Activated CD4-positive, alpha-beta memory T cell treated with anti-CD3 and anti-CD28 coated beads for 36 hours (primary cell): ENCODE results near the gene RASA3. TPM values are rescaled to one million over a fixed set of nuclear protein-coding genes. Genes with fewer than 3 reads are reported as not detected.
"Not testable (repeated sequence)": the region's sequence is repeated elsewhere in the genome, so short reads cannot be mapped to it uniquely, and the experiment has no call there.

Experiments
- CTCF ChIA-PET: fragments of 350-600 bp; sonication (Branson Sonifier 250); formaldehyde crosslinking; loops from one replicate; lab custom pipeline; 2021; ENCODE audit warnings: antibody characterized with exemption, inconsistent platforms; lab: Charles Lee
- POLR2A ChIA-PET: fragments of 350-600 bp; sonication (Branson Sonifier 250); formaldehyde crosslinking; loops from one replicate; lab custom pipeline; 2021; ENCODE audit warnings: antibody characterized with exemption; lab: Charles Lee
- DNase-seq: peaks from one replicate; pipeline ENCODE4 v3.0.0-alpha.2; 2020
- H3K27ac Mint-ChIP-seq: one replicate; pipeline ENCODE4 v1.8.0; 2021; ENCODE audit warnings: mixed read lengths
- H3K27me3 Mint-ChIP-seq: one replicate; pipeline ENCODE4 v1.8.0; 2021; ENCODE audit warnings: mixed read lengths
- H3K36me3 Mint-ChIP-seq: one replicate; pipeline ENCODE4 v1.8.0; 2021; ENCODE audit warnings: mixed read lengths
- H3K4me1 Mint-ChIP-seq: one replicate; pipeline ENCODE4 v1.8.0; 2021; ENCODE audit warnings: low read depth, mixed read lengths
- H3K4me3 Mint-ChIP-seq: one replicate; pipeline ENCODE4 v1.8.0; 2021; ENCODE audit warnings: mild to moderate bottlenecking, mixed read lengths
- H3K9me3 Mint-ChIP-seq: one replicate; pipeline ENCODE4 v1.8.0; 2021; ENCODE audit warnings: mixed read lengths
- intact Hi-C: fragments of 100-400 bp; cut with micrococcal nuclease; formaldehyde crosslinking; loops from one replicate; pipeline ENCODE4 v1.15.1; 2023
- total RNA-seq, 2 experiments: library from RNA; stranded (reverse); gene quantifications; one replicate each; pipeline ENCODE4 v1.2.3, GENCODE V29; 2021

The RASA3 gene
- total RNA-seq, 2 experiments from 2014 or later: 45.9 to 49.3 TPM

- POLR2A ChIA-PET: interaction anchor here (0.6 to 1.2 kb wide), 2 partner anchors 9 to 226 kb away, joined by 5 to 6 read pairs; no protein-coding TSS in a partner anchor
- H3K36me3 Mint-ChIP-seq: no peaks in the 10 kb centered on the region
- CTCF ChIA-PET: interaction anchor here (0.8 to 1.4 kb wide), 2 partner anchors 11 to 33 kb away, joined by 3 read pairs; no protein-coding TSS in a partner anchor
- H3K4me1 Mint-ChIP-seq: peaks cover 2% of the 10 kb centered on the region
- peaks cover 4% of the 10 kb centered on the region for H3K9me3 Mint-ChIP-seq
- peak; percentile 60 for DNase-seq
- no peak overlapping the region for H3K4me3 Mint-ChIP-seq
- no peak overlapping the region for H3K27ac Mint-ChIP-seq
- H3K27me3 Mint-ChIP-seq: no peaks in the 10 kb centered on the region
- intact Hi-C loops: loop anchor here (1.0 to 5.0 kb wide), 2 partner anchors 8 to 87 kb away; no protein-coding TSS in a partner anchor
These were observed 7.9 kb upstream of the RASA3 start for GRCh38 chr13:114140131-114140905.

GRCh38 chr13:114136576-114136975, 4.2 kb upstream of the RASA3 start:
- Mint-ChIP-seq H3K4me1 (peaks cover 13% of the 10 kb centered on the region), H3K4me3 (no peak overlapping the region), H3K9me3 (peaks cover 4% of the 10 kb centered on the region), H3K27ac (peak overlapping the region; percentile 31), H3K36me3 (peaks cover 2% of the 10 kb centered on the region), H3K27me3 (no peaks in the 10 kb centered on the region)
- DNase-seq: no peak
- CTCF ChIA-PET: no interaction called here
- intact Hi-C loops: no loop called here
- POLR2A ChIA-PET: no interaction called here

- peaks cover 4% of the 10 kb centered on the region for H3K9me3 Mint-ChIP-seq
- no peak overlapping the region for H3K4me3 Mint-ChIP-seq
- ChIA-PET CTCF (no interaction called here), POLR2A (no interaction called here)
- no peak overlapping the region for H3K27ac Mint-ChIP-seq
- H3K36me3 Mint-ChIP-seq: peaks cover 10% of the 10 kb centered on the region
- intact Hi-C loops: no loop called here
- H3K4me1 Mint-ChIP-seq: peaks cover 13% of the 10 kb centered on the region
- no peak for DNase-seq
- no peaks in the 10 kb centered on the region for H3K27me3 Mint-ChIP-seq
These were observed 3.3 kb upstream of the RASA3 start for GRCh38 chr13:114135731-114136171.

GRCh38 chr13:114134944-114135610, 2.7 kb upstream of the RASA3 start:
- intact Hi-C loops: no loop called here
- ChIA-PET POLR2A (interaction anchor here (0.6 kb wide), 1 partner anchor 10 kb away, joined by 3 read pairs; no protein-coding TSS in a partner anchor), CTCF (no interaction called here)
- H3K9me3 Mint-ChIP-seq: peaks cover 4% of the 10 kb centered on the region
- H3K27ac Mint-ChIP-seq: peak overlapping the region; percentile 21
- H3K4me1 Mint-ChIP-seq: peaks cover 17% of the 10 kb centered on the region
- H3K36me3 Mint-ChIP-seq: peaks cover 10% of the 10 kb centered on the region
- no peak overlapping the region for H3K4me3 Mint-ChIP-seq
- H3K27me3 Mint-ChIP-seq: no peaks in the 10 kb centered on the region
- no peak for DNase-seq

GRCh38 chr13:114134111-114134943, 1.9 kb upstream of the RASA3 start:
- Mint-ChIP-seq H3K27ac (peak overlapping the region; percentile 21), H3K9me3 (peaks cover 4% of the 10 kb centered on the region), H3K36me3 (peaks cover 10% of the 10 kb centered on the region), H3K27me3 (no peaks in the 10 kb centered on the region), H3K4me3 (peak overlapping the region; percentile 41), H3K4me1 (peaks cover 25% of the 10 kb centered on the region)
- DNase-seq: no peak
- intact Hi-C loops: no loop called here
- ChIA-PET POLR2A (no interaction called here), CTCF (no interaction called here)

- Mint-ChIP-seq H3K27ac (peak overlapping the region; percentile 8), H3K4me1 (peaks cover 31% of the 10 kb centered on the region), H3K4me3 (peak overlapping the region; percentile 41)
- H3K27me3 Mint-ChIP-seq, CTCF ChIA-PET, intact Hi-C loops, H3K36me3 Mint-ChIP-seq, DNase-seq, H3K9me3 Mint-ChIP-seq, POLR2A ChIA-PET: not testable (repeated sequence)
These were observed 1.1 kb upstream of the RASA3 start for GRCh38 chr13:114133552-114133951.

- H3K9me3 Mint-ChIP-seq, intact Hi-C loops, H3K27me3 Mint-ChIP-seq, H3K4me3 Mint-ChIP-seq, DNase-seq, H3K27ac Mint-ChIP-seq: not testable (repeated sequence)
- ChIA-PET CTCF (interaction anchor here (1.0 kb wide), 1 partner anchor 16 kb away, joined by 3 read pairs; no protein-coding TSS in a partner anchor), POLR2A (interaction anchor here (1.1 kb wide), 1 partner anchor 10 kb away, joined by 3 read pairs; no protein-coding TSS in a partner anchor)
- peaks cover 35% of the 10 kb centered on the region for H3K4me1 Mint-ChIP-seq
- peaks cover 10% of the 10 kb centered on the region for H3K36me3 Mint-ChIP-seq
These were observed 703 bp upstream of the RASA3 start for GRCh38 chr13:114133126-114133525.

GRCh38 chr13:114131583-114132418, 622 bp downstream of the RASA3 start:
- peak; percentile 49 for DNase-seq
- H3K4me1 Mint-ChIP-seq: peaks cover 46% of the 10 kb centered on the region

GRCh38 chr13:114130837-114131582, 1.4 kb downstream of the RASA3 start:
- Mint-ChIP-seq H3K36me3 (peaks cover 16% of the 10 kb centered on the region), H3K4me1 (peaks cover 54% of the 10 kb centered on the region)

More at GRCh38 chr13:114131583-114132418, 622 bp downstream of the RASA3 start:
- intact Hi-C loops: loop anchor here (1.0 kb wide), 1 partner anchor 104 kb away; no protein-coding TSS in a partner anchor
- no peaks in the 10 kb centered on the region for H3K27me3 Mint-ChIP-seq
- ChIA-PET CTCF (interaction anchor here (1.1 to 1.4 kb wide), 3 partner anchors 17 to 94 kb away, joined by 3 to 8 read pairs (median 3); no protein-coding TSS in a partner anchor), POLR2A (interaction anchor here (1.0 to 2.3 kb wide), 8 partner anchors 9 to 67 kb away, joined by 3 to 18 read pairs (median 6); no protein-coding TSS in a partner anchor)
- H3K9me3 Mint-ChIP-seq: no peaks in the 10 kb centered on the region
- H3K36me3 Mint-ChIP-seq: peaks cover 11% of the 10 kb centered on the region
- peak overlapping the region; percentile 97 for H3K4me3 Mint-ChIP-seq
- peak overlapping the region; percentile 93 for H3K27ac Mint-ChIP-seq

More at GRCh38 chr13:114130837-114131582, 1.4 kb downstream of the RASA3 start:
- DNase-seq: peak; percentile 82
- no peaks in the 10 kb centered on the region for H3K27me3 Mint-ChIP-seq
- POLR2A ChIA-PET: interaction anchor here (1.0 to 2.3 kb wide), 10 partner anchors 10 to 66 kb away, joined by 3 to 18 read pairs (median 6); no protein-coding TSS in a partner anchor
- CTCF ChIA-PET: interaction anchor here (1.1 to 1.4 kb wide), 4 partner anchors 12 to 95 kb away, joined by 3 to 8 read pairs (median 4); no protein-coding TSS in a partner anchor
- peak overlapping the region; percentile 93 for H3K27ac Mint-ChIP-seq
- intact Hi-C loops: loop anchor here (1.0 kb wide), 1 partner anchor 104 kb away; no protein-coding TSS in a partner anchor
- H3K9me3 Mint-ChIP-seq: peaks cover 4% of the 10 kb centered on the region
- peak overlapping the region; percentile 97 for H3K4me3 Mint-ChIP-seq
